HL-60/S4 treated with retinoic acid at 250 ng/mL for 4 days and 3 days (cell line): ENCODE data around the gene MTF2.
"Not testable (repeated sequence)": the region's sequence is repeated elsewhere in the genome, so short reads cannot be mapped to it uniquely, and the experiment has no call there.

Experiments used
- in situ Hi-C: fragments of 300-500 bp; cut with MboI; formaldehyde crosslinking; loops from 2 replicates; pipeline ENCODE4 v1.7.0; 2022; ENCODE audit warnings: low sequenced_read_pairs

Gene MTF2

GRCh38 chr1:93078986-93079654 lies at the start of gene MTF2:
Gene MTF2 (plus strand): TSS chr1:93079283. CDS start chr1:93079527, 244 bp downstream.
- in situ Hi-C loops, result no loop called here

GRCh38 chr1:93029317-93029716 lies 49.8 kb upstream of the MTF2 start:
- in situ Hi-C loops, result no loop called here

DNA sequence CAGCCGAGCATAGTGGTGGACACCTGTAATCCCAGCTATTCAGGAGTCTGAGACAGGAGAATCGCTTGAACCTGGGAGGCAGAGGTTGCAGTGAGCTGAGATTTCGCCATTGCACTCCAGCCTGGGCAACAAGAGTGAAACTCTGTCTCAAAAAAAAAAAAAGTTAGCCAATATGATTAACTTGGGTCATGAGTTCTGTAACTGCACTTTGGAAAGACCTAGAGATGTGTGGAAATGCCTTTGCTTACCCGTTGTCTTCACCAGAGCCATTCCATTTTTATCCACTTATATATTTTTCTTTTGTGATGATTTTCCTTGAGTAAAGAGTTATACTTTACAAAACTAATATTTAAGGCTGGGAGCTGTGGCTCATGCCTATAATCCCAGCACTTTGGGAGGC lies 48.9 kb upstream of the MTF2 start:
- in situ Hi-C loops, result not testable (repeated sequence)

DNA sequence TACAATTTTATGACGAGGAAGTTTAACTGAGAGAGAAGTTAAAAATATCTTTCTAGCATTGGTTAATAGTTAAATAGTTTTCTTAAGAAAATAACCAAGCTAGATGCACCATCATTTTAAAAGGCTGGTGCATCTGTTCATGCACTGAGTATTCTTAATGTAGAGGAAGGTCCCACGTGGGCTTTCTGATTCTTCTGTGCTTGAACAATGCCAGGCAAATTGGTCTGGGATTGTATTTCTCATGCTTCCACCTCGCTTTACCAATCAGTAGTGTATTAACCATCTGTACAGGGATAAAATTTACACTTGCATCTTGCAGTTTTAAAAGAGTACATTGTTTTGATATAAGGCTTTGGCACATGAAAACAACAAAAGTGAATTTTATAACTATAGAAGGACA lies 47.4 kb upstream of the MTF2 start:
- in situ Hi-C loops, result no loop called here

DNA sequence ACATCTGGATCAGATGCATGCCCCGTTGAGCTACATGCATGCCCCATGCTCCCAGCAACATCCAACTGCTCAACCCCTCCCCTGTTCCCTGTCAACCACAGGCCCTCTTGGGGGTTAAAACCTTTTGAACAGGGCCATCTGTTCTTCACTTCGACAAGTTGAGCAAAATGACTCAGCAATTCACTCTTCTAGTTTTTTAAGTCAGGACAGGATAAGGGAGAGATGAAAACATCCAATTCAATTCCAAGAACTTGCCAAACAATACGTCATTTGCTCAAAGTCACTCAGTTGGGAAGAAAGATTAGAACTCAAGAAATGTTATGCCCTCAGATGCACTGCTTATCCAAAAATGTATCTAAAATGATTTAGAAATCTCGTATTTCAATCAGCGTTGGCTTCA lies 46.1 kb upstream of the MTF2 start:
- in situ Hi-C loops, result no loop called here

- in situ Hi-C loops, result no loop called here
Measured at GRCh38 chr1:93033785-93034184, 45.3 kb upstream of the MTF2 start.

GRCh38 chr1:93034397-93034796 lies 44.7 kb upstream of the MTF2 start:
- in situ Hi-C loops, result no loop called here

DNA sequence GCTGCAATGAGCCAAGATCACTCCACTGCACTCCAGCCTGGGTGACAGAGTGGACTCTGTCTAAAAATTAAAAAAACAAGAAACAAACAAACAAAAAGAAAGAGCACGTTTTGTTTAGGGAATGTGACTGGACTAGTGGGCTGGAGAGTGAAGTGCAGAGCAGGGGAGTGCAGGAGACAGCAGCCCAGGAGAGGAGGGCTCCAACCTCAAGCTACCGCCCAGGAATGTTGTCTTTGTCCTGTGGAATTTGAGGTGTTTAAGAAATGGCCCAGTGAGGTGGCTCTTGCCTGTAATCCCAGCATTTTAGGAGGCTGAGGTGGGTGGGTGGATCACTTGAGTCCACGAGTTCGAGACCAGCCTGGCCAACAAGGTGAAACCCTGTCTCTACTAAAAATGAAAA lies 42.4 kb upstream of the MTF2 start:
- in situ Hi-C loops, result no loop called here

- in situ Hi-C loops, result no loop called here
Measured at GRCh38 chr1:93042187-93043056, 36.7 kb upstream of the MTF2 start.

DNA sequence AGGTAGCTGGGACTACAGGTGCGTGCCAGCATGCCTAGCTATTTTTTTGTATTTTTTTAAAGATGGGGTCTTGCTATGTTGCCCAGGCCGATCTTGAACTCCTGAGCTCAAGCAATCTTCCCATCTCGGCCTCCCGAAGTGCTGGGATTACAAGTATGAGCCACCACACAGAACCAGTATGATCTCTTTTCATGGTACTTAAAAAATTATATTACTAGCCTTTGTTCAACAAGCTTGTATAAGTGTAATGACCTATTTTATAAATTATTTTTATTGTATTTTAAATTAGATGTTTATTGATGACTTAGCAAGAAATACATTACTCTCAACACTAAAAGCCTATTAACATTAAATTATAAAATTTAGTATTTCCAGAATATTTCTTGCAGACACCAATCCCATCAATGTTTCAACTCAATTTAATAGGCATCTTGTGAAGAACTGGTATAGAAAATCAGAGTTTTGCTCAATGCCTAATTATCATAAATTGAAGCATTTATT lies 36.0 kb upstream of the MTF2 start:
- in situ Hi-C loops, result no loop called here

DNA sequence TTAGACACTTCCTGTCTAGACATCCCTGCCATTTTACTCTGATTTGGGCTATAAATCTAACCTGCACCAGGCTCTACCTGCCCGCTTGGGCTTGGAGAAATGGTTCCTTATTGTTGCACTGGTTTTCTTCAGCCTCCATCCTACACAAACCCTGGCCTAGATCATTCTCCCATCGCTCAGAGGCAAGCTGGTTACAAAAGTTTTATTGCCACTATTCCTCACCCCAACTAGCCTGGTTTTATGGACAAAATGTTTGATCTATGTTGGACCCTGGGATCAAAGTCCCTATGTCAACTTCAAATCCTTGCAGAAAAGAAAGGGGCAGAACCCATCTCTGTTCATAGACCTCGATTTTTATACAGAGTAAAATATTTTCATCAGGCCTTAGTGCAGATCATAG lies 31.5 kb upstream of the MTF2 start:
- in situ Hi-C loops, result no loop called here

- in situ Hi-C loops, result no loop called here
Measured at GRCh38 chr1:93051961-93052360, 27.1 kb upstream of the MTF2 start.

GRCh38 chr1:93056214-93056613 lies 22.9 kb upstream of the MTF2 start:
- in situ Hi-C loops, result no loop called here

DNA sequence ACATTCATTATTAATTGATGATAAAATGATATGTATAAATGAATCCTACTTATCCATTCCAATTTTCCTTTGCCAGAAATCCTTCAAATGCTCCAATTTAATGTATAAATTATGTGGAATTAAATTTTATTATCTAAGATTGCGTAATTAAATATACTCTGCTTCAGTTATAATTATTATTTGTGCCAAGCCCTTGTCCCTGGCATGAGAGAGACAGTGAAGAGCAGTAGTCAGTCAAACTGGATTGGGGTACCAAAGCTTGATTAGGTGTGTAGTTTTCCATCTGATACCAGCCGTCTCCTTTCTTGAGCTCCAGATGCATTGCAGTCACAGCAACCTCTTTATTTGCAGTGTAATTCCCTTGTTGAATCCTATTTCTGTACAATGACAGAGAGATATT lies 22.4 kb upstream of the MTF2 start:
- in situ Hi-C loops, result no loop called here

DNA sequence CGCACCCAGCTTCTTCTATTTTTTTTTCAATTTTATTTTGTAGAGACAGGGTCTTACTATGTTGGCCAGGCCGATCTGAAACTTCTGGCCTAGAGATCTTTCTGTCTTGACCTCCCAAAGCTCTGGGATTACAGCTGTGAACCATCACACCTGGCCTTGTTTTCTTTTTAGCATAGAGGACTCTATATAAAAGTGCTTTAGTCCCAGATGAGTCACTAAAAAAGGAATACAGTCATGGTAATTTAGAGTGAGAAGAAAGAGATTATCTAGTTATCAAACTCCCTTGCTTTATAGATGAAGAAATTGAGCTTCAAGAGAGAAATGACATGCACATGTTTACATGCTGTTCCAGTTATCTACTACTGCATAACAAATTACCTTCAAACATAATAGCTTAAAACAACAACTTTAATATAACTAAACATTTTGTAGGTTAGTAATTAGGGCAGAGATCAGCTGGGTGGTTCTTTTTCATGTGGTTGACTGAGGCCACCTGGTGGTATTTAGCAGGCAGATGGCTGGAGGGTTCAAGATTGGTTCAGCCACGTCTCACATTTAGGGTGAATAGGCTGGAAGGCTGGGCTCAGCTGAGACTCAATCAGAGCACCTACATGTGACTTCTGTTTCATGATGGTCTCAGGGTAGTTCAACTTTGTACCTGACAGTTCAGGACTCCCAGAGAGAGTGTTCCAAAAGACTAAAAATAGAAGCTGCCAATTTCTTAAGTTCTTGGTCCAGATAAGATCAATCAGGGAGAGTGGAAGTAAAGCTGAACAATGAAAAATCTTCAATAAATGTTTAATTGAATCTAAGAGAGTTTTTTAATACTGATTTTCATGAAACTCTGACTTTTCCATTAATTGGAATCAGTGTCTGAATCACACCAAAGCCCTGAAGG lies 16.9 kb upstream of the MTF2 start:
- in situ Hi-C loops, result no loop called here

DNA sequence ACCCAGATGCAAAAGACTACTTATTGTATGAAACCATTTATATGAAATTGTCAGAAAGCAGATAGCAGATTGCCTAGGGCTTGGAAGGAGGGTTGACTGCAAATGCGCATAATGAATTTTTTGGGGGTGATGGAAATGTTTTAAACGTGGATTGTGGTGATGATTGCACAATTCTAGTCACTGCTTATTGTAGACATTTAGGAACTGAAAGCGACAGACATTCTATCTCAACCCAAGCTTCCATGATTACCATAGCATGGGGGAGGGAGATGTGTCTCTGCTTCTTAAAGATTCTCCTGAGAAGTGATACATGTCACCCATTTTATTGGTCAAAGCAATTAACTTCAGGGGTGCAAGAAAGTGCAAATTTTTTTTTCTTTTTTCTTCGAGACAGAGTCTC lies 2.8 kb upstream of the MTF2 start:
- in situ Hi-C loops, result no loop called here

- in situ Hi-C loops, result no loop called here
Measured at GRCh38 chr1:93078203-93078602, 880 bp upstream of the MTF2 start.

- in situ Hi-C loops, result no loop called here
Measured at GRCh38 chr1:93078638-93078985, 471 bp upstream of the MTF2 start.

GRCh38 chr1:93079685-93080141 lies 630 bp downstream of the MTF2 start:
- in situ Hi-C loops, result no loop called here

DNA sequence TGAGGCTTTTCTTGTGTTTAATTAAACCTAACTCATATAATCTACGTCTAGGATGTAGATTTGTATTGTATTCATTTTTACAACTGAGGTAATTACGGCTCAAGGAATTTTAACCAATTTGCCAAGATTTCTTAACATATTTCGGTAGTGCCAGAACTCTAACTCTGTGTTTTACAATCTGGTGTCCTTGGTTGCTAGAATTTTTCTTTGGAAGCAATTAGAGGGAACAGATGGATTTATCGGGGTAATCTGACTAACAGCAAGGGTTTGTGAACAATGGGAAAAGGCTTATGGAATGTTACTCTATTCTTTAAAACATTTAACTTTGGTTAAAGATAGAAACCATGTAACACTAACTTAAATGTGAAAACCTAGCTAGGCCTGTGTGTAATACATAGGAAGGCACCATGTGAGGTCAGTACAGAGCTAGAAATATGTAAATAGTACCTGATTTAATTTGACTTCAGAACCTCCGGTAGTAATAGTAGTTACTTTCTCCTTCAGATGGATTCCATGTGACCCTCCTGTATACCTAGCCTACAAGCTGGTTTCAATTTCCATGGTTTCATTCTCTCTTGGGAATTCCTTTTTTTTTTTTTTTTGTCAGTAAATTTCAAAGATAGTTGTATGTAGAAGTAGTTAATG lies 1.2 kb downstream of the MTF2 start:
- in situ Hi-C loops, result no loop called here

DNA sequence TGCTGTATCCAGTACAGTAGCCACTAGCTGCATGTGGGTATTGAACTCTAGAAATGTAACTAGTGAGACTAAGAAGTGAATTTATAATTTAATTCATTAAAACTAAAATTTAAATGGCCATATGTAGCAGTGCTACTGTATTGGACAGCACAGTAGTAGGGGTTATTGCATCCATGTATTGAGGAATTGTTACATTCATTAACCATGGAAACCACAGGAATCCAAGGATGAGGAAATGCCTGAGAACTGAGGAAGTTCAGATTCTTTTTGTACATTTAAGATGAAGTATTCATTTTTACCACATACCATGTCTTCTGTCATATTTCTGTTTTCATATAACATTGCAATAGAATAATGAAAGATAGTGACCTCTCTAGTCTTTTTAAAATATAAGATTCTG lies 2.6 kb downstream of the MTF2 start:
- in situ Hi-C loops, result no loop called here
